DLD1 (cell line): Measurements from ENCODE around the gene SPATS2.
"Not testable (repeated sequence)": the region's sequence is repeated elsewhere in the genome, so short reads cannot be mapped to it uniquely, and the experiment has no call there.

Experiments used
- in situ Hi-C: cut with HindIII; loops from 2 replicates; pipeline ENCODE4 v1.10.0; 2017; ENCODE audit warnings: low sequenced_read_pairs

SPATS2 gene

GRCh38 chr12:49367381-49368239 is at the start of gene SPATS2:
SPATS2 (plus strand) TSS chr12:49367462; CDS start chr12:49461013, 93,551 bp downstream.
- in situ Hi-C loops, result loop anchor here (5.0 kb wide), 1 partner anchor 145 kb away; no protein-coding TSS in a partner anchor

DNA sequence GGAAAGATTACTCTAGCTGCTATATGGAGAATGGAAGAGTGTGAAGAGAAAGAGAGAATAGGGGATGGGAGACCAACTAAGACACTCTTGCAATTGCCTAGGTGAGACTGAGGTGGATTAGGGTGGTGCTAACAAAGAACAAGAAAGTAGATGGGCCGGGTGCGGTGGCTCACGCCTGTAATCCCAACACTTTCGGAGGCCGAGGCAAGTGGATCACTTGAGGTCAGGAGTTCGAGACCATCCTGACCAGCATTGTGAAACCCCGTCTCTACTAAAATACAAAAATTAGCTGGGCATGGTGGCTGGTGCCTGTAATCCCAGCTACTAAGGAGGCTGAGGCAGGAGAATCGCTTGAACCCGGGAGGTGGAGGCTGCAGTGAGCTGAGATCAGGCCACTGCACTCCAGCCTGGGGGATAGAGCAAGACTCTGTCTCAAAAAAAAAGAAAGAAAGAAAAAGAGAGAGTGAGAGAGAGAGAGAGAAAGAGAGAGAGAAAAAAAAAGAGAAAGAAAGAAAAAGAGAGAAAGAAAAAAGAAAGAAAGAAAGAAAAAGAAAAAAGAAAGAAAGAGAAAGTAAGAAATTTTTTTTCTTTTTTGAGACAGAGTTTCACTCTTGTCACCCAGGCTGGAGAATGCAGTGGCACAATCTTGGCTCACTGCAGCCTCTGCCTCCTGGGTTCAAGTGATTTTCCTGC is 46.7 kb upstream of the SPATS2 start:
- in situ Hi-C loops, result not testable (repeated sequence)

- in situ Hi-C loops, result no loop called here
These were observed 44.9 kb upstream of the SPATS2 start for GRCh38 chr12:49322367-49322707.

DNA sequence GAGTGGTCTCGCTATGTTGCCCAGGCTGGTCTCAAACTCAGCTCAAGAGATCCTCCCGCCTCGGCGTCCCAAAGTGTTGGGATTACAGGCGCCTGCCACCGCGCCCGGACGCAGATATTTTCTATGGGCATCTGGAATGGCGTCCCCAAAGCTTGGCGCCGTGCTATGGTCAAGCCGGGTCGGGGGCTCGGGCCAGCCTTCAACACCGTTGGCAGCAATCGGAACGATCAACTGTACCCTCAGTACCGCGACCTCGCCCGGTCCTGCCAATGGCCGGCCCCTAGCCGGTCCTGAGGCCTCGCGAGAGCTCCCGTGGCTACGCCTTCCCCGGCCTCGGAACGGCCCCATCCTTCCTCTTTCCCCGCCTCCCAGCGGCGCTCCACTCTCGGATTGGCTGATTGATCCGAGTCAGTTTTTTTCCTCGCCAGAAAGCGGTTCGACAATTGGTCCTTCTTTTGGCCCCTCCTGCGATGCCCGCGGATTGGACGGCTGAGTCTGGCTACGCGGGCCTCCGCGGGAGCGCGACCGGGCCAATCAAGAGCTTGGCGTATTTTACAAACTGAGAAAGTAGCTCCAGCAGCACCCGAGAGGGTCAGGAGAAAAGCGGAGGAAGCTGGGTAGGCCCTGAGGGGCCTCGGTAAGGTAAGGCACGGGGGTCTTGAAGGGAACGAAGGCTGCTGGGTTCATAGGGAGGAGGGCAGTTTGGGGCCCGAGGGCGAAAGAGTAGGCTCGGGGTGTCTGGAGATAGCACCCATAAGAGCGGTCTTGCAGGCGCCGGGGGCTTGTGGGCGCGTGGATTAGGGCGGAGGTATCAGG is 44.3 kb upstream of the SPATS2 start, which contains the start of gene TROAP:
Gene TROAP (plus strand): TSS at position 548 of the 816 bp plus-strand sequence. CDS start 354 bp downstream, outside the sequence.
- in situ Hi-C loops, result no loop called here

GRCh38 chr12:49323524-49324097 is 43.7 kb upstream of the SPATS2 start:
- in situ Hi-C loops, result no loop called here

DNA sequence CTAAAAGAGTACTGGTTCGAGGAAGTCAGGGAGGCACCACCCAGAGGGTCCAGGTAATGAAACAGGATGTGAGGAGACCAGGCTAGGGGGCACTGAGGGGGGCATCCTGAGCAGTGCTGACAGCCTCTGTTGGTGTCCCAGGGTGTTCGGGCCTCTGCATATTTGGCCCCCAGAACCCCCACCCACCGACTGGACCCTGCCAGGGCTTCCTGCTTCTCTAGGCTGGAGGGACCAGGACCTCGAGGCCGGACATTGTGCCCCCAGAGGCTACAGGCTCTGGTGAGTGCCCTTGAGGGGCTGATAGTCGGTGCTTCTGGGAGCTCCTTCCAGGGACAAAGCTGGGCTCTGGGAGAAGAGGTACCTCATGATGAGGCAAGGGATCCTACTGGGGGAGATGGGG is 41.7 kb upstream of the SPATS2 start:
- in situ Hi-C loops, result no loop called here

GRCh38 chr12:49327368-49327767 is 39.9 kb upstream of the SPATS2 start:
- in situ Hi-C loops, result no loop called here

DNA sequence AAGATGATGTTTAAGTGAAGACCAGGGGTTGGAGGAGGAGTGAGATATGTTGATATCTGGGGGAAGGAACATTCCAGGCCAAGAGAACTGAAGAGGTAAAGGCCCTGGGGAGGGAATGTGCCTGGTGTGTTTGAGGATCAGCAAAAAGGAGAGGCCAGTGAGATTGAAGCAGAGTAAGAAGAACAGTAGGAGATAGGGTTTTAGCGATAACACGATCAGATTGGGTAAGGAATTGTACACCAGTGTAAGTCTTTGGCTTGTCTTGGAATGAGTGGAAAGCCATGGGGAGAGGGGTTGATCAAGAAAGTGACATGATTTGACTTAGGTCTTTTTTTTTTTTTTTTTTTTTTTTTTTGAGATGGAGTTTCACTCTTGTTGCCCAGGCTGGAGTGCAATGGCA is 39.4 kb upstream of the SPATS2 start:
- in situ Hi-C loops, result no loop called here

- in situ Hi-C loops, result no loop called here
These were observed 38.4 kb upstream of the SPATS2 start for GRCh38 chr12:49328816-49329215.

DNA sequence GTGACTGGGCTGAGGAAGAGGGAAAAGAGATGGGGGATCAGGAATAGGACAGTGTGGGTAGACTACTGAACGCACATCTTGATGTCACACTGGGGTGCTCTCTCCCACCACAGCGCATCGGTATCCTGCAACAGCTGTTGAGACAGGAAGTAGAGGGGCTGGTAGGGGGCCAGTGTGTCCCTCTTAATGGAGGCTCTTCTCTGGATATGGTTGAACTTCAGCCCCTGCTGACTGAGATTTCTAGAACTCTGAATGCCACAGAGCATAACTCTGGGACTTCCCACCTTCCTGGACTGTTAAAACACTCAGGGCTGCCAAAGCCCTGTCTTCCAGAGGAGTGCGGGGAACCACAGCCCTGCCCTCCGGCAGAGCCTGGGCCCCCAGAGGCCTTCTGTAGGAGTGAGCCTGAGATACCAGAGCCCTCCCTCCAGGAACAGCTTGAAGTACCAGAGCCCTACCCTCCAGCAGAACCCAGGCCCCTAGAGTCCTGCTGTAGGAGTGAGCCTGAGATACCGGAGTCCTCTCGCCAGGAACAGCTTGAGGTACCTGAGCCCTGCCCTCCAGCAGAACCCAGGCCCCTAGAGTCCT is 37.1 kb upstream of the SPATS2 start:
- in situ Hi-C loops, result no loop called here

- in situ Hi-C loops, result no loop called here
These were observed 36.5 kb upstream of the SPATS2 start for GRCh38 chr12:49330631-49331379.

- in situ Hi-C loops, result no loop called here
These were observed 35.7 kb upstream of the SPATS2 start for GRCh38 chr12:49331380-49332222.

DNA sequence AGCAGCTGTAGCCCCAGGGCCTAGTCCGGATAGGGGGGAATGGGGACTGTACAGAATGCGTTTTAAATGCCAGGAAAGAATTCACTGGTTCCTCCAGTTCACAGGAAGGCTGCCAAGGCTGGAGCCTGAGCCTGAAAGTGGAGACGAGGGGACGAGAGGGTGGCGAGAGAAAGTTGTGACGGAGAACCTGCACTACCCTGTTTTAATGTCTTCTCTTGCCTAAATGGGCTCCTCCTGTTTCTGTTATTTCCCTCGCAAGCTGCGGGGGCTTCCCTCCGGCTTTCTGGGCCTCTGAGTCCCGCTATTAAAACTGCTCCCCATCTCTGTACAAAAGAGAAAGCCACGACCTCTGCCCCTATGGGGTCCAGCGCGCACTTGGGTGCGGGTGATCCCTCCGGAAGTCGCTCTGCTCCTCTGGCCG is 34.8 kb upstream of the SPATS2 start:
- in situ Hi-C loops, result no loop called here

DNA sequence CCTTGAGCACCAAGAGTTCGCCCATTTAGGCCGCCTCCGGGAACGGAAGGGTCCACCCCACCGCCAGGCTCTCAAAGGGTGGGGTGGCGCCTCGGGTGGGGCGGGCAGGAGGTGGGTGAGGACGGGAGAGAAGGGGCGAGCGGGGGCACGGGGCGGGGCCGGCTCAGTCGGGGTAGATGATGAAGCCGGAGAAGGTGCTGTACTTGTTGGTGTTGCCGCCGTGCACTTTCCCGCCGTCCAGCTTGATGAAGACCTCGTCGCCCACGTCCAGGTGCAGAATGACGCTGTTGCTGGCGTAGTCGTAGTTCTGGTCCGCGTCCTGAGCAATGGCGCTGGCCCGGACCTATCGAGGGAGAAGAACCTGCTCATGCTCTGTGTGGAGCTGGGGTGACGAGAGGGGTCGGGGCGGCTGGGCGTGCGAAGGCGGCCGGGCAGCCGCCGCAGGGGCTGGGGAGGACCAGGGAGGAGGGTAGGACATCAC is 34.3 kb upstream of the SPATS2 start:
- in situ Hi-C loops, result no loop called here

DNA sequence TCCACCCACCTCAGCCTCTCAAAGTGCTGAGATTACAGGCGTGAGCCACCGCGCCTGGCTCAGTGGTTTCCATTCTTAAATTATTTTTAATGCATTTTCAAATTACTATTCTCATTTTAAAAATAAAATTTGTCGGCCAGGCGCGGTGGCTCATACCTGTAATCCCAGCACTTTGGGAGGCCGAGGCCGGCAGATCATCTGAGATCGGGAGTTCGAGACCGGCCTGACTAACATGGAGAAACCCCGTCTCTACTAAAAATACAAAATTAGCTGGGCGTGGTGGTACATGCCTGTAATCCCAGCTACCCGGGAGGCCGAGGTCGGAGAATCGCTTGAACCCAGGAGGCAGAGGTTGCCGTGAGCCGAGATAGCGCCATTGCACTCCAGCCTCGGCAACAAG is 33.5 kb upstream of the SPATS2 start:
- in situ Hi-C loops, result not testable (repeated sequence)

- in situ Hi-C loops, result no loop called here
These were observed 33.0 kb upstream of the SPATS2 start for GRCh38 chr12:49334226-49334625.

DNA sequence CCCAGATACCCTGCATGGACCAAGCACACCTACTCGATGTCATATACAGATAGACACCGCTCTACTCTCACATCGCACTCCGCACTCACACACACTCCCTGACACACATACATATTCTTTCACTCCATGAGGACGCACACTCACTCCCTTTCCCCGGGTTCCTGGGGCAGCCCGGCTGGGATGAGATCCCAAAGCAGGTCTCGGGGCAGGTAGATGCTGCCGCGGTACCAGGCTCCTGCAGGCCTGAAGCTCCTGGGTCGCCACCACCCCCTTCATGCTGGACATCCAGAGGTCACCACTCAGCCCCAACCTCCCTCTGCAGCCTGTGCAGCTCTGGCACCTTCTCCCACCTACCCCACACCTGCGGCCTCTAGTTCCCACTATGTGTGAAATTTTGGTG is 32.6 kb upstream of the SPATS2 start:
- in situ Hi-C loops, result no loop called here

GRCh38 chr12:49335118-49335954 is 31.9 kb upstream of the SPATS2 start:
- in situ Hi-C loops, result no loop called here
